Activated T-cell treated with anti-CD3 and anti-CD28 coated beads, Interleukin-2, amount 50 U/mL, for 72 hours (primary cell): ENCODE data around the gene BMP7. TPM values are rescaled to one million over a fixed set of nuclear protein-coding genes. Genes with fewer than 3 reads are reported as not detected.

Experiments
- ATAC-seq, 2 donors: fragments of 150-1000 bp; cut with Tn5 transposase; replicated peaks in 1 of 2; 2 replicates each; pipeline ENCODE4 v1.10.0; 2021; ENCODE audit warnings: moderate library complexity in 2 of 2, mild to moderate bottlenecking in 1 of 2
- DNase-seq, 2 donors: peaks; one replicate each; pipeline ENCODE4 v3.0.0; 2021 to 2022; ENCODE audit warnings: mixed read lengths in 1 of 2
- H3K27ac Mint-ChIP-seq: one replicate; pipeline ENCODE4 v1.8.0; 2022; ENCODE audit warnings: mild to moderate bottlenecking, moderate library complexity, mixed read lengths
- H3K27me3 Mint-ChIP-seq: one replicate; pipeline ENCODE4 v1.8.0; 2022; ENCODE audit warnings: low read depth, mixed read lengths
- H3K36me3 Mint-ChIP-seq, 2 donors: one replicate each; pipeline ENCODE4 v1.8.0; 2022; ENCODE audit warnings: mixed read lengths in 2 of 2, mild to moderate bottlenecking in 1 of 2; ENCODE audit not compliant: insufficient read depth in 2 of 2
- H3K4me1 Mint-ChIP-seq: one replicate; pipeline ENCODE4 v1.8.0; 2022; ENCODE audit warnings: low read depth, mixed read lengths
- H3K4me3 Mint-ChIP-seq, 2 donors: one replicate each; pipeline ENCODE4 v1.8.0; 2022; ENCODE audit warnings: mild to moderate bottlenecking in 2 of 2, mixed read lengths in 2 of 2, moderate library complexity in 2 of 2
- H3K9me3 Mint-ChIP-seq, 2 donors: one replicate each; pipeline ENCODE4 v1.8.0; 2022; ENCODE audit warnings: mixed read lengths in 2 of 2
- total RNA-seq, 2 donors: library from RNA; stranded (reverse); gene quantifications; one replicate each; pipeline ENCODE4 v1.2.3, GENCODE V29; 2022

BMP7 gene
- total RNA-seq, 2 donors from 2014 or later, result 0.31 to 0.39 TPM

- H3K36me3 Mint-ChIP-seq, result no peaks in the 10 kb centered on the region
- H3K4me3 Mint-ChIP-seq, result no peak overlapping the region
- DNase-seq, result no peak
- ATAC-seq, result no peak
- no peaks in the 10 kb centered on the region for H3K4me1 Mint-ChIP-seq
- no peak overlapping the region for H3K27ac Mint-ChIP-seq
- no peaks in the 10 kb centered on the region for H3K9me3 Mint-ChIP-seq
- peaks cover 25% of the 10 kb centered on the region for H3K27me3 Mint-ChIP-seq
These were observed 134.6 kb downstream of the BMP7 start for GRCh38 chr20:57131601-57132391.

- no peak overlapping the region for H3K4me3 Mint-ChIP-seq
- no peaks in the 10 kb centered on the region for H3K9me3 Mint-ChIP-seq
- ATAC-seq (no peak), DNase-seq (no peak)
- H3K4me1 Mint-ChIP-seq, result no peaks in the 10 kb centered on the region
- H3K36me3 Mint-ChIP-seq, result no peaks in the 10 kb centered on the region
- peaks cover 32% of the 10 kb centered on the region for H3K27me3 Mint-ChIP-seq
- H3K27ac Mint-ChIP-seq, result no peak overlapping the region
These were observed 135.4 kb downstream of the BMP7 start for GRCh38 chr20:57131077-57131476.

- ATAC-seq (no peak), DNase-seq (no peak)
- Mint-ChIP-seq H3K27me3 (peaks cover 36% of the 10 kb centered on the region), H3K36me3 (no peaks in the 10 kb centered on the region), H3K9me3 (no peaks in the 10 kb centered on the region), H3K27ac (no peak overlapping the region), H3K4me1 (no peaks in the 10 kb centered on the region), H3K4me3 (no peak overlapping the region)
These were observed 136.2 kb downstream of the BMP7 start for GRCh38 chr20:57130160-57130772.

- H3K27me3 Mint-ChIP-seq, result peaks cover 29% of the 10 kb centered on the region
- no peaks in the 10 kb centered on the region for H3K9me3 Mint-ChIP-seq
- H3K4me3 Mint-ChIP-seq, result no peak overlapping the region
- H3K36me3 Mint-ChIP-seq, result no peaks in the 10 kb centered on the region
- ATAC-seq, result no peak
- H3K27ac Mint-ChIP-seq, result no peak overlapping the region
- no peaks in the 10 kb centered on the region for H3K4me1 Mint-ChIP-seq
- DNase-seq, result no peak
These were observed 137.1 kb downstream of the BMP7 start for GRCh38 chr20:57129303-57129702.

GRCh38 chr20:57128044-57128757, 138.2 kb downstream of the BMP7 start:
- ATAC-seq, result no peak
- no peak for DNase-seq
- Mint-ChIP-seq H3K27ac (no peak overlapping the region), H3K9me3 (no peaks in the 10 kb centered on the region), H3K36me3 (no peaks in the 10 kb centered on the region), H3K27me3 (peaks cover 19% of the 10 kb centered on the region), H3K4me3 (no peak overlapping the region), H3K4me1 (no peaks in the 10 kb centered on the region)

GRCh38 chr20:57126481-57127092, 139.9 kb downstream of the BMP7 start:
- Mint-ChIP-seq H3K9me3 (no peaks in the 10 kb centered on the region), H3K4me1 (no peaks in the 10 kb centered on the region), H3K27me3 (peaks cover 12% of the 10 kb centered on the region), H3K36me3 (no peaks in the 10 kb centered on the region), H3K4me3 (no peak overlapping the region), H3K27ac (no peak overlapping the region)
- DNase-seq (no peak), ATAC-seq (no peak)

GRCh38 chr20:57124800-57125517, 141.5 kb downstream of the BMP7 start:
- DNase-seq, result no peak
- Mint-ChIP-seq H3K4me1 (no peaks in the 10 kb centered on the region), H3K9me3 (no peaks in the 10 kb centered on the region), H3K27me3 (peaks cover 12% of the 10 kb centered on the region), H3K36me3 (no peaks in the 10 kb centered on the region), H3K4me3 (no peak overlapping the region), H3K27ac (no peak overlapping the region)
- no peak for ATAC-seq

- Mint-ChIP-seq H3K36me3 (no peaks in the 10 kb centered on the region), H3K4me3 (no peak overlapping the region), H3K9me3 (no peaks in the 10 kb centered on the region), H3K27me3 (peaks cover 12% of the 10 kb centered on the region), H3K4me1 (no peaks in the 10 kb centered on the region), H3K27ac (no peak overlapping the region)
- DNase-seq (no peak), ATAC-seq (no peak)
These were observed 142.1 kb downstream of the BMP7 start for GRCh38 chr20:57124366-57124765.

GRCh38 chr20:57123504-57123903, 142.9 kb downstream of the BMP7 start:
- no peak overlapping the region for H3K27ac Mint-ChIP-seq
- no peak for ATAC-seq
- no peaks in the 10 kb centered on the region for H3K9me3 Mint-ChIP-seq
- H3K4me1 Mint-ChIP-seq, result no peaks in the 10 kb centered on the region
- DNase-seq, result no peak
- no peaks in the 10 kb centered on the region for H3K36me3 Mint-ChIP-seq
- peaks cover 12% of the 10 kb centered on the region for H3K27me3 Mint-ChIP-seq
- H3K4me3 Mint-ChIP-seq, result no peak overlapping the region

GRCh38 chr20:57122536-57123489, 143.6 kb downstream of the BMP7 start:
- Mint-ChIP-seq H3K4me1 (no peaks in the 10 kb centered on the region), H3K27ac (no peak overlapping the region), H3K4me3 (no peak overlapping the region), H3K36me3 (no peaks in the 10 kb centered on the region), H3K27me3 (peaks cover 12% of the 10 kb centered on the region), H3K9me3 (no peaks in the 10 kb centered on the region)
- no peak for DNase-seq
- no peak for ATAC-seq

- ATAC-seq (no peak), DNase-seq (no peak)
- Mint-ChIP-seq H3K4me3 (no peak overlapping the region), H3K4me1 (no peaks in the 10 kb centered on the region), H3K27me3 (no peaks in the 10 kb centered on the region), H3K9me3 (no peaks in the 10 kb centered on the region), H3K27ac (no peak overlapping the region), H3K36me3 (no peaks in the 10 kb centered on the region)
These were observed 147.5 kb downstream of the BMP7 start for GRCh38 chr20:57118964-57119363.
